SK-N-MC (cell line): ENCODE results near the gene RNF123.
"Not testable (repeated sequence)": the region's sequence is repeated elsewhere in the genome, so short reads cannot be mapped to it uniquely, and the experiment has no call there.

Source experiments
- DNase-seq: peaks from one replicate; pipeline ENCODE4 v3.0.0-alpha.2; 2011; ENCODE audit warnings: low read depth, low spot score
- H3K27ac ChIP-seq: fragments of 200-600 bp; sonication (generic); 2 replicates; pipeline ENCODE4 v1.5.1; 2016; ENCODE audit warnings: mixed run types
- H3K36me3 ChIP-seq: fragments of 200-600 bp; sonication (generic); 2 replicates; pipeline ENCODE4 v1.6.1; 2017; ENCODE audit warnings: antibody characterized with exemption, low read length, mixed read lengths; ENCODE audit not compliant: insufficient read depth
- H3K4me3 ChIP-seq: fragments of 200-600 bp; sonication (generic); 2 replicates; pipeline ENCODE4 v1.5.1; 2016
- H3K9ac ChIP-seq: fragments of 200-600 bp; sonication (generic); 2 replicates; pipeline ENCODE4 v1.8.0; 2017; ENCODE audit warnings: mixed run types, mixed read lengths; ENCODE audit not compliant: insufficient read length
- H3K9me3 ChIP-seq: fragments of 200-600 bp; sonication (generic); 2 replicates; pipeline ENCODE4 v1.6.1; 2017; ENCODE audit warnings: low read depth, mild to moderate bottlenecking, antibody characterized with exemption, low read length, moderate library complexity, mixed read lengths
- EZH2 ChIP-seq: fragments of 200-600 bp; sonication (generic); IDR thresholded peaks from one replicate; pipeline ENCODE4 v1.6.1; 2017; ENCODE audit warnings: antibody characterized with exemption
- FOXP2 ChIP-seq: optimal IDR thresholded peaks from 2 replicates; pipeline ENCODE3; 2011; ENCODE audit warnings: mild to moderate bottlenecking, moderate library complexity; ENCODE audit not compliant: insufficient read depth; ENCODE audit errors: extremely low read length, control extremely low read depth
- POLR2AphosphoS5 ChIP-seq: IDR thresholded peaks from 2 replicates; pipeline ENCODE4 v1.6.1; 2012; ENCODE audit warnings: mild to moderate bottlenecking, low read depth, low read length, borderline replicate concordance

Gene RNF123

GRCh38 chr3:49694409-49695070 is 5.2 kb downstream of the RNF123 start:
- H3K4me3 ChIP-seq, H3K9me3 ChIP-seq, DNase-seq, H3K9ac ChIP-seq, H3K36me3 ChIP-seq, H3K27ac ChIP-seq: not testable (repeated sequence)

DNA sequence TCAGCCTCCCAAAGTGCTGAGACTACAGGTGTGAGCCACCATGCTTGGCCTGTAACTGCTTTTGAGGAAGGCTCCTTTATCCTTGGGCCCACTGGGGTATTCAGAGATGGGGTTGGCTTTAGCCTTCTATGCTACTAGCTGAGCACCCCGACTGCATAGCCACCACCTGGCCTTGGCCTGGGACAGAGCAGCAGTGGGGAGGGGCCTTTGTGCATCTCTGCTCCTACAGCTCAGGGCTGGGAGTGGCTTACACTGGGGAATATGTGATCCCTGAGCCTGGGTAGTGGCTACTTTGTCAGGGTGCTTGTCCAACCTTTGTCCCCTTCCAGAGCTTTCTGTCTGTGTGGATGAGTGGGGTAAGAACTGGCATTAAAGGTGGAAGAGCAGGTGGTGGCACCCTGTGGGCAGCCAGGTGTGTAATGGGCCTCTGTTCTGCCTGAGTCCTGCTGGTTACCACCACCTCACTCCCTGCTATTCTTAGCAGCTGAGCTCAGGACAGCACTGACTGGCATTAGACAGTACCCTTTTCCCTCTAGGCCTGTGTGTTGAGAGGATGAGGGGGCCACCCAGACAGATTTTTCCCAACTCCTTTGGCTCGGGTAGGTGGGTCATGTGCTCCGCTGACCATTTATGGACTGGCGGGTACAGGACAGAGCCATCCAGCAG is 6.1 kb downstream of the RNF123 start:
- H3K4me3 ChIP-seq, DNase-seq, H3K9ac ChIP-seq, H3K9me3 ChIP-seq, H3K27ac ChIP-seq, H3K36me3 ChIP-seq: not testable (repeated sequence)

GRCh38 chr3:49699281-49699979 is 10.1 kb downstream of the RNF123 start:
- no peak for DNase-seq
- Histone ChIP-seq H3K9ac (no peak overlapping the region), H3K27ac (no peak overlapping the region), H3K9me3 (no peaks in the 10 kb centered on the region), H3K4me3 (no peak overlapping the region), H3K36me3 (no peaks in the 10 kb centered on the region)
- TF ChIP-seq FOXP2 (no peak), POLR2AphosphoS5 (no peak)

DNA sequence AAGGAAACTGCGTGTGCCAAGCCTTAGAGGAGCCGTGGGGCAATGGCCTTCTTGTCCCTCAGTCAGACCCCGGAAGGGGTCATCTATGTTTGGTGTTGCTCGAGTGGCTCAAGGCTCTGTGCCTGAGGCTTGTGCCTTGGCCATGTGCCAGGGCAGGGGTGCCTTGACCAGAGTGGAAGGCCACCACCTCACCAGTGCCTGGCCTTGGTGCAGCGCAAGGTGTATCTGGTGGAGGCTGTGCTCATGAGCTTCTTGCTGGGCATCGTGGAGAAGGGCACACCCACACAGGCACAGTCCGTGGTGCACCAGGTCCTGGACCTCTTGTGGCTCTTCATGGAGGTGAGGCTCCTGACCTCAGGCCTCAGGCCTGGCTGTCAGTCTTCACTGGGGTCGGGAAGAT is 10.7 kb downstream of the RNF123 start:
- no peak for DNase-seq
- Histone ChIP-seq H3K9me3 (no peaks in the 10 kb centered on the region), H3K4me3 (no peak overlapping the region), H3K9ac (no peak overlapping the region), H3K27ac (no peak overlapping the region), H3K36me3 (no peaks in the 10 kb centered on the region)
- TF ChIP-seq EZH2: no peak
- TF ChIP-seq FOXP2: no peak
- TF ChIP-seq POLR2AphosphoS5: no peak

DNA sequence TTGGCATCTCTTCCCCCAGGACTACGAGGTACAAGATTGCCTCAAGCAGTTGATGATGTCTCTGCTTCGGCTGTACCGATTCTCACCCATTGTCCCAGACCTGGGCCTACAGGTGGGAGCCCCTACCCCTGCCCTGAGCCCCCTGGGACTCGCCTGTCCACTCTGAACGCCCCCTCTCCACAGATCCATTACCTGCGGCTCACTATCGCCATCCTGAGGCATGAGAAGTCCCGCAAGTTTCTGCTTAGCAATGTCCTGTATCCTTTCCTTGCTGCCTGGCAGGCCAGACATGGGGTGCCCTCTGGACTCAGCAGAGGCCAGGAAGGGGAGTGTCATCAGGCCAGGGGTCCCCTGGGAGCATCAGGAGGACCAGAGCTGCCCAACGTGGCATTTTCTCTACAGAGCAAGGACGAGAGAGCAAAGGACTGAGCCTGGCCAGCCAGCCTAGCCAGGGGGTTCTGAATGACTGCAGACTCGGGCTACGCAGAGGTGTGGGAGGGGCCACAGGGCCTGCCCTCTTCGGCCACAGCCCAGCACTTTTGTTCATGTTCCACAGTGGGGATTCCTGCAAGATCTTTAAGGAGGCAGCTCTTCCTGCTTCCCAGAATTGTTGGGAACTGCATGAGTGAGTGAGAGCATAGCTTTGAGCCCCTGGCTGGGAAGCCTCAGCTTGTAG is 11.2 kb downstream of the RNF123 start:
- Histone ChIP-seq H3K4me3 (no peak overlapping the region), H3K36me3 (no peaks in the 10 kb centered on the region), H3K27ac (no peak overlapping the region), H3K9ac (no peak overlapping the region), H3K9me3 (no peaks in the 10 kb centered on the region)
- DNase-seq: no peak
- TF ChIP-seq POLR2AphosphoS5 (no peak), FOXP2 (no peak), EZH2 (no peak)

- H3K4me3 ChIP-seq: no peak overlapping the region
- H3K27ac ChIP-seq: no peak overlapping the region
- no peak for TF ChIP-seq FOXP2
- no peak for TF ChIP-seq EZH2
- TF ChIP-seq POLR2AphosphoS5: no peak
- no peak overlapping the region for H3K9ac ChIP-seq
- no peaks in the 10 kb centered on the region for H3K9me3 ChIP-seq
- DNase-seq: no peak
- no peaks in the 10 kb centered on the region for H3K36me3 ChIP-seq
These were observed 12.2 kb downstream of the RNF123 start for GRCh38 chr3:49701388-49702077.

GRCh38 chr3:49702672-49703071 is 13.3 kb downstream of the RNF123 start:
- H3K27ac ChIP-seq: no peak overlapping the region
- H3K36me3 ChIP-seq: no peaks in the 10 kb centered on the region
- no peaks in the 10 kb centered on the region for H3K9me3 ChIP-seq
- H3K9ac ChIP-seq: no peak overlapping the region
- H3K4me3 ChIP-seq: no peak overlapping the region
- no peak for TF ChIP-seq EZH2
- no peak for TF ChIP-seq POLR2AphosphoS5
- TF ChIP-seq FOXP2: no peak
- no peak for DNase-seq

DNA sequence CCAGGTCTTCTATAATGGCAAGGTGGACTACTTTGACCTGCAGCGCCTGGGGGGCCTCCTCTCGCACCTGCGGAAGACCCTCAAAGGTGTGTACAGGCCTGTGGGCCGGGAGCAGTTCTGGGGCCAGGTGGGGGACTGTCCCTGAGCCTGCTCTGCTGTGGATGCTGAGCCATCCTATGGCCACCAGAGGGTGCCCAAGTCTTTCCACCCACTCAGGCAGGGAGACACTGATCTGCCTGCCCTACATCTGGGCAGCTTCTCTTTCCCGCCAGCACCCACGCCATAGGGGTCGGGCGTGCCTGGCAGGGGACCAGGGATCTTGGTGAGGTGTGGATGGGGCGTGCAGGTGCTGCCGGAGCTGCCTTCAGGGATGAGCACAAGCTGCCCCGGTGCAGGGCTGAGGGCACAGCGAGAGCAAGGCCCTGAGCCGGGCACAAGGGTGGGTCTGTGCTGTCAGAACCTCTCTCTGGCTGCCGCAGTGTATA is 14.1 kb downstream of the RNF123 start:
- no peak overlapping the region for H3K4me3 ChIP-seq
- TF ChIP-seq POLR2AphosphoS5 (no peak), FOXP2 (no peak), EZH2 (no peak)
- H3K9ac ChIP-seq: no peak overlapping the region
- no peaks in the 10 kb centered on the region for H3K36me3 ChIP-seq
- H3K27ac ChIP-seq: no peak overlapping the region
- no peak for DNase-seq
- no peaks in the 10 kb centered on the region for H3K9me3 ChIP-seq
